ENCODE results near the gene LIMK1. TPM values are rescaled to one million over a fixed set of nuclear protein-coding genes. Genes with fewer than 3 reads are reported as not detected.

LIMK1 gene
- total and polyA plus RNA-seq, 2 donors (not counting 3 experiments of a cell fraction or from before 2014, with no cell fraction given): 52.9 to 54.5 TPM

GRCh38 chr7:74063646-74064045, 20.0 kb upstream of the LIMK1 start:
- H3K79me2 ChIP-seq (ENCODE audit: control insufficient read depth, insufficient read depth, low read length): no peaks in the 10 kb centered on the region
- intact Hi-C loops (cut with micrococcal nuclease): no loop called here
- H3K4me1 ChIP-seq (ENCODE audit: control insufficient read depth, extremely low read depth, insufficient read depth, low read length): peaks cover 4% of the 10 kb centered on the region
- DNase-seq (ENCODE audit: low read depth, low spot score): no peak
- CTCF ChIA-PET: interaction anchor here (1.6 to 1.8 kb wide), 2 partner anchors 37 to 143 kb away, joined by 6 to 7 read pairs; no protein-coding TSS in a partner anchor
- H3K4me3 ChIP-seq (replicated peaks in 1 of 3; ENCODE audit: insufficient read depth in 1 of 3, low read depth in 1 of 3, low read length in 3 of 3): no peak overlapping the region
- H3K9ac ChIP-seq (replicated peaks; ENCODE audit: extremely low read depth, insufficient read depth, low read length): no peak overlapping the region
- TF ChIP-seq CTCF (IDR thresholded peaks at IDR 0.05; ENCODE audit: extremely low read depth in 1 of 2, insufficient read depth in 1 of 2, low read depth in 1 of 2, low read length in 2 of 2) (no peak), EZH2 (IDR thresholded peaks at IDR 0.05; ENCODE audit: borderline replicate concordance, low read depth, low read length, severe bottlenecking) (no peak), POLR2AphosphoS5 (IDR thresholded peaks at IDR 0.05; ENCODE audit: insufficient read depth, low read depth, low read length) (no peak), MYC (IDR thresholded peaks at IDR 0.05; ENCODE audit: low read depth, low read length) (no peak), FOS (IDR thresholded peaks at IDR 0.05; ENCODE audit: borderline replicate concordance, insufficient read depth, low read length) (no peak), MAX (IDR thresholded peaks at IDR 0.05; ENCODE audit: insufficient read depth, insufficient read length) (no peak), POLR2A (IDR thresholded peaks at IDR 0.05; ENCODE audit: low read depth, low read length) (no peak), GATA2 (IDR thresholded peaks at IDR 0.05; ENCODE audit: insufficient read depth, insufficient read length, low read depth, low read length) (no peak), JUN (IDR thresholded peaks at IDR 0.05; ENCODE audit: borderline replicate concordance, insufficient read depth, insufficient read length, low read depth) (no peak)
- H3K9me1 ChIP-seq (replicated peaks; ENCODE audit: control insufficient read depth, extremely low read depth, insufficient read depth, low read length): no peaks in the 10 kb centered on the region
- H3K9me3 ChIP-seq (replicated peaks; ENCODE audit: control insufficient read depth, insufficient read depth, low read length): no peaks in the 10 kb centered on the region
- no peak overlapping the region for H2AFZ ChIP-seq (ENCODE audit: low read depth, low read length)
- dilution Hi-C loops (cut with MboI; ENCODE audit: extremely low pct_ligation_motif_present, low sequenced_read_pairs): no loop called here
- H3K36me3 ChIP-seq (ENCODE audit: control insufficient read depth in 2 of 2, extremely low read depth in 1 of 2, insufficient read depth in 2 of 2, low read length in 2 of 2): no peaks in the 10 kb centered on the region
- no peak overlapping the region for H3K27ac ChIP-seq (ENCODE audit: insufficient read depth, low read depth, low read length)
- H4K20me1 ChIP-seq (replicated peaks; ENCODE audit: control insufficient read depth, extremely low read depth, insufficient read depth, low read length): no peaks in the 10 kb centered on the region
- H3K27me3 ChIP-seq (ENCODE audit: control insufficient read depth in 2 of 2, insufficient read depth in 2 of 2, low read length in 2 of 2): no peaks in the 10 kb centered on the region
- no peak overlapping the region for H3K4me2 ChIP-seq (ENCODE audit: insufficient read depth, low read length)
- FAIRE-seq: no peak
- BruUV-seq (replicated peaks): no TSS peak
- POLR2A ChIA-PET: no interaction called here
